ENCODE measurements around the gene TRIM17. TPM values are rescaled to one million over a fixed set of nuclear protein-coding genes. Genes with fewer than 3 reads are reported as not detected.

Gene TRIM17
- total and polyA plus RNA-seq, 9 of the 15 experiments (the other 6 are each of a cell fraction or from before 2014, with no cell fraction given) = not detected

GRCh38 chr1:228368801-228369607 is 47.7 kb downstream of the TRIM17 start (continued):
- TF ChIP-seq VEZF1 (CRISPR knock-in tag; IDR thresholded peaks at IDR 0.05) = peak; percentile 92
- TF ChIP-seq ZFPM2 (CRISPR knock-in tag; IDR thresholded peaks at IDR 0.05) = no peak
- peak; percentile 43; the same call in 1 of the 2 replicates for TF ChIP-seq NFRKB (IDR thresholded peaks at IDR 0.05; ENCODE audit: low read depth)
- TF ChIP-seq FOXM1 (IDR thresholded peaks at IDR 0.05; ENCODE audit: low read depth) = peak; percentile 81
- no peak for TF ChIP-seq FOXM1 (CRISPR knock-in tag; IDR thresholded peaks at IDR 0.05; ENCODE audit: low read depth)
- TF ChIP-seq RB1 (IDR thresholded peaks at IDR 0.05; ENCODE audit: low read depth) = no peak; the same call in 1 of the 2 replicates
- peak; percentile 52; the same call in 1 of the 2 replicates for TF ChIP-seq ELF4 (CRISPR knock-in tag; IDR thresholded peaks at IDR 0.05)
- TF ChIP-seq HLTF (IDR thresholded peaks at IDR 0.05) = peak; percentile 77; the same call in 1 of the 2 replicates
- TF ChIP-seq ZNF398 (CRISPR knock-in tag; IDR thresholded peaks at IDR 0.05) = no peak
- no peak for TF ChIP-seq ATF1 (CRISPR knock-in tag; IDR thresholded peaks at IDR 0.05)
- peak; percentile 89 for TF ChIP-seq ATF1 (tag; IDR thresholded peaks at IDR 0.05)
- TF ChIP-seq WHSC1 (IDR thresholded peaks at IDR 0.05; ENCODE audit: low read length) = no peak
- no peak; the same call in 1 of the 2 replicates for TF ChIP-seq PHF8 (IDR thresholded peaks at IDR 0.05; ENCODE audit: borderline replicate concordance, low read length)
- TF ChIP-seq ZNF239 (CRISPR knock-in tag; IDR thresholded peaks at IDR 0.05) = no peak; the same call in 1 of the 2 replicates
- TF ChIP-seq TFAP4 (CRISPR knock-in tag; IDR thresholded peaks at IDR 0.05; ENCODE audit: borderline replicate concordance) = peak; percentile 93
- TF ChIP-seq ZNF639 (CRISPR knock-in tag; conservative IDR thresholded peaks at IDR 0.05 in 1 of 2, IDR thresholded peaks at IDR 0.05 in 1 of 2) = peak in 1 of 2 experiments; percentile 80; a peak in 2 of 4 replicates
- TF ChIP-seq GMEB1 (CRISPR knock-in tag; IDR thresholded peaks at IDR 0.05) = 0 out of 2 replicates have a peak, but pooled peaks have one; percentile 40
- no peak for TF ChIP-seq TCF7 (IDR thresholded peaks at IDR 0.05; ENCODE audit: borderline replicate concordance)
- TF ChIP-seq ZNF3 (CRISPR knock-in tag; IDR thresholded peaks at IDR 0.05) = no peak
- peak; percentile 94 for TF ChIP-seq MYC (IDR thresholded peaks at IDR 0.05; ENCODE audit: low read depth, low read length)
- TF ChIP-seq MYC (CRISPR knock-in tag; IDR thresholded peaks at IDR 0.05; ENCODE audit: borderline replicate concordance, low read depth) = no peak

All from K562 (cell line).